CD4-positive, alpha-beta T cell treated with Interleukin-17A for 1 hour (primary cell): ENCODE measurements around the gene DMRT1.
"Not testable (repeated sequence)": the region's sequence is repeated elsewhere in the genome, so short reads cannot be mapped to it uniquely, and the experiment has no call there.

Source experiments
- DNase-seq: peaks from one replicate; pipeline ENCODE4 v3.0.0-alpha.2; 2020

Gene DMRT1

GRCh38 chr9:972501-973294 is 131.2 kb downstream of the DMRT1 start:
- no peak for DNase-seq

DNA sequence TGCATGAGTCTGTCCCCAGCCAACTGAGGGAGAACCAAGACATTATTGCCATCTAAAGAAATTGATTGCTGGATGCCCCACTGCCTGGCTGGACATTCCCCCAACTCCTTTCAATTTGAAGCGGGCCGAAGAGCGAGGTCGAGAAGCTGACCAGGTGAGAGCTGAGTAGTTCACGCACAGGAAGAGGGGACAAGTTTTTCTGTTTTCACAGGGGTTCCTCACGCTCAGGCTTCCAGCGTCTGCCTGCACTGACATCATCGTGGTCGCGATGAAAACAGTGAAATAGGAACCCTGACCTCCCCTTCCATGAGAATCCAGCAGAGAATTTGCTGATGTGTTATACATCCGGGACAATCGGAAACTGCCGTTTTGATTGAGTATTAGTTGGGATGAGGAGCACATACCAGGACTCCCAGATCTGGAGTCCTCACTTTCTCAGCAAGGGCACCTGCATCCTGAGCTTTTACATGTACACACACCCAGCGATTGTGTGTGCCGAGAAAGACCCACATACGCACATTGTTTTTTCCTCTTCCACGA is 131.9 kb downstream of the DMRT1 start:
- no peak for DNase-seq

- DNase-seq: no peak
Measured at GRCh38 chr9:974031-974995, 132.8 kb downstream of the DMRT1 start.

DNA sequence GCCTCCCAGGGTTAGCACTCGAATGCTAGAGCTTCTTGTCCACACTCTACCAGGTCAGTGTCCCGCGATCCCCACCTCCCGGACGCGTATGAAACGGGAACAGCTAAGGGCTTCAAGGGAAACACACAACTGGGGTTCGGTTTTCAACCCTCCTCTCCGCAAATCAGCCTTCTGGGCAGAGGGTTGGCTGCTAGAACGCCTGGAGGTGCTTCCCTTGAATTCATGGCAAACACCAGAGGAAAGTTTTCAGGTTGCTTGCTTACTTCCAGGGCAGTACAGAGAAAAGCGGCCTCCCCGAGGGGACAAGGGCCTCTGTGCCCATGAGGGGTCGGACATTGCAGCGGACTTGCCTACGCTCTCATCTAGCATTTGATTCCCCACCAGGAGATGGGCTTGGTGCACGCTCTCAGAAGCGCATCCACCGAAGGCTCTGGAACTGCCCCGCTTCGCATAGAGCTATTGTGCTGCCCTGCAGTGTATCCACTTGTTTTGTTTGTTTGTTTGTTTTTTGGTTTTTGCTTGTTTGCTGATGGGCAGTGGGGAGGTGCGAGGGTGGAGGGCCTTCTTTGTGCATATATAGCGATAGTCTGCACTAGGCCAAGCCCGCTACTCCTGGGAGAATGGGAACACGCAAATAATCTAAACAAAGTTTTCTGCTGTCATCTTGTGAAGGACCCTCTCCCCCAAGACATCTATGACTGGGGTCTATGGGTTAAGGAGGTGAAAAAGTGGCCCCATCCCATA is 133.7 kb downstream of the DMRT1 start:
- no peak for DNase-seq

DNA sequence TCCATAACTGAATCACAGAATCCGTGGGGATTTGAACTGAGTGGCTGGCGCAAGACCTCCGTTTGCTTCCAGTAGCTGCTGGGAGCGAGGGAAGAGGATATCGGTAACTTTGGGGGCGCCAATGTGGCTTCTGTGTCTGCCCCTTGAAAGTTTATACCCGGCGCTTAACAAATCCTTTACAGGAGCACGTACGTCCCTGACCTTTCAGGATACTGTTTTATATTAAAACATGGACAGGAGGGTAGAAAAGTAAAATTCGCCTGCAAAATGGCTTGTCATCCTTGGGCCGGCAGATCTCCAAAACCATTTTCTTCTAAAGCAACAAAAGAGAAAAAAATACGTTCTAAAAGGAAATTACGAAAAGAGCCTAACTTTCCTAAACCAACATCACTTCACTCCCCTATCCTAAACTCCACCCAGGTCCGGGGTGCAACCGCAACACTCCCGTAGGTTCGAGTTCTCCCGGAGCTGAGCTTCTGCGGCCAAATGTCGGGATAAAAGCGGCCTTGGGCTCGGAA is 134.3 kb downstream of the DMRT1 start:
- DNase-seq: no peak

GRCh38 chr9:976258-976942 is 134.9 kb downstream of the DMRT1 start, which contains the start of gene DMRT3:
Gene DMRT3, plus strand, starts transcription at chr9:976655. Its CDS starts 347 bp downstream, at chr9:977002.
- no peak for DNase-seq

GRCh38 chr9:976943-977837 is 135.7 kb downstream of the DMRT1 start:
- DNase-seq: no peak

GRCh38 chr9:977838-978830 is 136.6 kb downstream of the DMRT1 start:
- DNase-seq: no peak

DNA sequence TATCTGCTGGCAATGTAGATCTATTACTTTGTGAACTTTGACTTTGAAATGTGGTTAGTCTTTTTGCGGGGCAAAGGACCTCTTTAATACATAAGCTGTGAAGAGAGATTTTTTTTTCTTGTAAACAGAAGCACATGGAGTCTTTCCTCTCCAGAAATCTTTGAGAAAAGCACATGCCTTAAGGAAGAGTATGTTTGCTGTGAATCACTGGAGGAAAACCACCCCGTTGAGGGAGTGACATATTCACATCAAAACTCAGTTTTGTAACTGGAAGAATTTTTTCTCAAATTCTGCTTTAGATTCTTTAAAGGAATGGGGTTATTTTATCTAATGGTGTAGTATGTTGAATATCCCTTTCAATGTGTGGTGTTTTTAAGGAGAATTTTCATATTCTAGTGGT is 138.5 kb downstream of the DMRT1 start:
- no peak for DNase-seq

DNA sequence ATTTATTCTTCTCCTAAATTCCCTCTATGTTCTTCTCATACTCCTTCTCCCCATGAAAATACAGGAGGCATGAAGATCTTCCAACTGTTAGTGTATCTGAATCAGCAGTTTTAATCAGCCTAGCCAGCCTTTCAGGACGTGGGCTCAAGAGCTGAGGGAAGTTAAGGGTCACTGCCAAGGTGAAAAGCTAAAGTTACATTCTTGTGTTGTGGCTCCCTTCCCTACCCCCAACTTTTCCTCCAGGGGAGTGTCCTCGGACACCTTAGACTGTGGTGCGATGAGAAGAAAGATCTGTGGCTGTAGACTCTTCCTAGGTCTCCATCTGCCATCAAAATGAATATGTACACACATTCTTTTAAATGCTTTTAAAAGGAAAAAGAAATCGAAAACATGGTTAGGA is 139.1 kb downstream of the DMRT1 start:
- DNase-seq: no peak

GRCh38 chr9:981491-981898 is 140.0 kb downstream of the DMRT1 start:
- DNase-seq: no peak

DNA sequence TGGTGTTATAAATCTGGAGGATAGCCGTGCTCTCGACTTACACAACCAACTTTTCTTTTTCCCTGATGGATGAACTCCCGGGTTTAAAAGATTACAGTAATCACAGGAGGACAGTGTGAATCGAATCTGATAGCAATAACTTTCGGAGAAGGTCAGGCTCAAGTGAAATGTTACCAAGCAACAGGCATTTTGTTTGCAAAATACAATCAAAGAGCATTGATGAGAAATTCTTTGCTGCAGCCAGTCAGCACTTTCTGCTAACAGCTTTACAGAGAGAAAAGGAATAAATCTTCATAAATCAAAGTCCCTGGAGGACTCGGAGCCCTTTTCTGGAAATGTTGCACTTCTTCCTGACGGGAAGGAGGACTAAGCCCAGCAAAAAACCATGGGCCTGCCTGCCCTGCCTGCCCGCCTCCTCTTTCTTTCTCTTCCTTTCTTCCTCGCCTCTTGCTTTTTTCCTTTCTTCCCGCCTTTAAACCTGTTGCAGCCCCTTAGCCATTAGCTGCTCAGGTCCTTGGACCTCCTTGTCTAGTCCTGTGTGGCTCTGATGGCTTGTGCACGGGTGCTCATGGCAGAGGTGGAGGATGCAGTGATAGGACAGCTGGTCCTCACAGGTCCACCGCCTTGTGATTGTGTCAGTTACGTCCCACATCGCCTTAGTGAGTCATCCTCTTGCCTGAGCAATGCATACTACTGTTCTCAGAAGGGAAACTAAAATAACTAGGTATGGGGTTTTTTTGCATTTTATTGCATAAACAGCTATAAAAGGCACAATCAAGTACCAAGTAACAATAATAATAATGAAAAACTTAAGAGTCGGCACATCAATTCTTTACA is 141.1 kb downstream of the DMRT1 start:
- no peak for DNase-seq

DNA sequence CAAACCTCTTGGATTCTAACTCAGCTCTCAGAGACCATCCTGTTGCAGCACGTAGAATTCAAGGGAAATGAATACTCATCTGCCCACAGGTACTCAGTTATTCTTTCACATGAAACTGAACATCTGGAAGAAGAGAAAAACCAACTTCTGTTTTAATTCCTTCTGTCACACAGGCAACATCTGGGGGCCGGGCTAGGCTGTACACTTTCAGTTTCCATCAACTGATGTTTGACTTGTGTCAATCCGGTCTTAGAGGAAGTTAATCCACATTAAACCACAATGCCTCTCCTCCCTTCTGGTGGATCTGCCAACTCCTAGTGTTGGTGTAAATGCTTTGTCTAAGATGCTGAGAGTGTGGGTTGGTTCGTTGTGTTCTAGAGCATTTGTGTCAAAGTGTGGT is 152.5 kb downstream of the DMRT1 start:
- DNase-seq: no peak

DNA sequence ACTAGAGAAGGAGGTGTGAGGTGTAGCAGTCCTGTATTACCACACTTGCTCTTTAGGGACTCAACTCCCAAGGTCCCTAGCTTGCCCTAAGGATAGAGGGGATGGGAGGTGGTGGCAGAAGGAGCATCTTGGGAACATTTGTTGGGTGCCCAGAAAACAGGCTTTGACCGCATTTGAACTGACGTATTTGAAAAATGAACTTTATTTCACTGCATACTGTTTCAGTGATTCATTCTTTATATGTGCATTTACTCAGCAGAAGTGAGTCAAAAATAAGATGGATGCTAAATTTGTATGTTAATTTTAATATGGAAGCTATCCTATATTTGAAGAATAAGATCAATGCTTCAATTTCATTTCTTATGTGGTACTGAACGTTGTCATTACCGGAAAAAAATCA is 153.7 kb downstream of the DMRT1 start:
- DNase-seq: no peak

- DNase-seq: no peak
Measured at GRCh38 chr9:995781-996180, 154.3 kb downstream of the DMRT1 start.

DNA sequence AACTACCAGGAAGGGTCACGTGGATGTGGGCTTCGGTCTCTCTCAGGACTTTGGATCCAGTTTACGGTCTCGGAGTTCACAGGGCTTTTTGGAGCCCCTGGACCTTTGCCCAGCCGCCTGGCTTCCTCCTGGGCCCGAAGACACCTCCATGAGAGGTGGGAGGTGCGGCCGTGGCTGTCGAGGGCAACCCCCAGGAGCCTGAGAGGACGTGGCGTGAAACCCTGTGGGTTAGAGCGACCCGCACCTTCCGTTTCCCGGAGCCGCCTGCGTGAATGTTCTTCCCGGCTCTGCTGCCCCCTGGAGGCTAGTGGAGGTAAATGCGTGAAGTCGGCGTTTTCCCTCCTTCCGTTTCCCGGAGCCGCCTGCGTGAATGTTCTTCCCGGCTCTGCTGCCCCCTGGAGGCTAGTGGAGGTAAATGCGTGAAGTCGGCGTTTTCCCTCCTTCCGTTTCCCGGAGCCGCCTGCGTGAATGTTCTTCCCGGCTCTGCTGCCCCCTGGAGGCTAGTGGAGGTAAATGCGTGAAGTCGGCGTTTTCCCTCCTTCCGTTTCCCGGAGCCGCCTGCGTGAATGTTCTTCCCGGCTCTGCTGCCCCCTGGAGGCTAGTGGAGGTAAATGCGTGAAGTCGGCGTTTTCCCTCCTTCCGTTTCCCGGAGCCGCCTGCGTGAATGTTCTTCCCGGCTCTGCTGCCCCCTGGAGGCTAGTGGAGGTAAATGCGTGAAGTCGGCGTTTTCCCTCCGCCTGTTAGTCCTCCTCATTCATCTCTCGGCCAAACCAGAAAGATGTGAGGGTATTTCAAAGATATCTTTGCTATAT is 157.0 kb downstream of the DMRT1 start:
- not testable (repeated sequence) for DNase-seq

DNA sequence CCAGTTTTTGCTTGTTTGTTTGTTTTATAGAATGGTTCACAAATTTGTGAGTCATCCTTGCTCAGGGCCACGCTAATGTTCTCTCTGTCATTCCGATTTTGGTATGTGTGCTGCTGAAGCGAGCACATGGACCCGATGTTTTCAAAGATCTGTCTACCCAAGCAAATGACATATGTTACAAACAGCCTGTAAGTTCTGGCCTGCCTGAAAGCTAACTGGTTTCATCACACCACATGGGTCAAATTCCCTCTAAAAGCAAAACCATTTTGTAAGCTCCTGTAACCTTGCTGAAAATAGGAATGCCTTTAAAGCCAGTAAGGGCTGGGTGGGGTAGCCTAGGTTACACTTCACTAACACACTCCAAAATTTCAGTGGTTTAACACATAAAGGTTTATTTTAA is 160.3 kb downstream of the DMRT1 start:
- DNase-seq: no peak

- no peak for DNase-seq
Measured at GRCh38 chr9:1002678-1003077, 161.2 kb downstream of the DMRT1 start.
